Activated T-cell treated with anti-CD3 and anti-CD28 coated beads for 48 hours (primary cell): ENCODE measurements around the gene HIC2.
A peak's percentile ranks its signal among the peaks of the same experiment; 100 is the strongest.
"Not testable (repeated sequence)": the region's sequence is repeated elsewhere in the genome, so short reads cannot be mapped to it uniquely, and the experiment has no call there.

Source experiments
- DNase-seq: peaks from one replicate; pipeline ENCODE4 v3.0.0-alpha.2; 2020; ENCODE audit warnings: low read depth

The HIC2 gene

GRCh38 chr22:21417227-21417746 lies at the start of gene HIC2:
TSS of gene HIC2 (plus strand) at chr22:21417371. CDS start at chr22:21442832, 25,461 bp downstream.
- not testable (repeated sequence) for DNase-seq

- not testable (repeated sequence) for DNase-seq
Measured at GRCh38 chr22:21368603-21369310, 48.4 kb upstream of the HIC2 start.

GRCh38 chr22:21375880-21376279 lies 41.3 kb upstream of the HIC2 start:
- not testable (repeated sequence) for DNase-seq

GRCh38 chr22:21383701-21384467 lies 33.3 kb upstream of the HIC2 start, which contains the start of gene RIMBP3B:
TSS of gene RIMBP3B (plus strand) at chr22:21383751. CDS start at chr22:21383859, 108 bp downstream.
- not testable (repeated sequence) for DNase-seq

- DNase-seq = not testable (repeated sequence)
Measured at GRCh38 chr22:21384468-21385357, 32.5 kb upstream of the HIC2 start.

- DNase-seq = not testable (repeated sequence)
Measured at GRCh38 chr22:21389480-21389879, 27.7 kb upstream of the HIC2 start.

- not testable (repeated sequence) for DNase-seq
Measured at GRCh38 chr22:21390013-21390412, 27.2 kb upstream of the HIC2 start.

GRCh38 chr22:21394613-21395012 lies 22.6 kb upstream of the HIC2 start:
- DNase-seq = not testable (repeated sequence)

GRCh38 chr22:21401197-21401969 lies 15.8 kb upstream of the HIC2 start:
- DNase-seq = not testable (repeated sequence)

GRCh38 chr22:21402763-21403314 lies 14.3 kb upstream of the HIC2 start:
- DNase-seq = not testable (repeated sequence)

GRCh38 chr22:21407139-21407538 lies 10.0 kb upstream of the HIC2 start:
- not testable (repeated sequence) for DNase-seq

- DNase-seq = not testable (repeated sequence)
Measured at GRCh38 chr22:21407792-21408191, 9.4 kb upstream of the HIC2 start.

- not testable (repeated sequence) for DNase-seq
Measured at GRCh38 chr22:21416375-21416774, 796 bp upstream of the HIC2 start.

- peak; percentile 29 for DNase-seq
Measured at GRCh38 chr22:21417853-21418252, 682 bp downstream of the HIC2 start.

GRCh38 chr22:21418974-21419638 lies 1.9 kb downstream of the HIC2 start:
- DNase-seq = not testable (repeated sequence)

GRCh38 chr22:21420180-21420763 lies 3.1 kb downstream of the HIC2 start:
- not testable (repeated sequence) for DNase-seq

GRCh38 chr22:21424084-21424709 lies 7.0 kb downstream of the HIC2 start:
- not testable (repeated sequence) for DNase-seq

GRCh38 chr22:21434378-21435233 lies 17.4 kb downstream of the HIC2 start:
- DNase-seq = not testable (repeated sequence)
